CD4-positive, alpha-beta T cell treated with Interleukin-15 for 4 hours (primary cell): Measurements from ENCODE around the gene PNMA6E.

Experiments used
- DNase-seq: peaks from one replicate; pipeline ENCODE4 v3.0.0-alpha.2; 2020; ENCODE audit warnings: low spot score

Gene PNMA6E

DNA sequence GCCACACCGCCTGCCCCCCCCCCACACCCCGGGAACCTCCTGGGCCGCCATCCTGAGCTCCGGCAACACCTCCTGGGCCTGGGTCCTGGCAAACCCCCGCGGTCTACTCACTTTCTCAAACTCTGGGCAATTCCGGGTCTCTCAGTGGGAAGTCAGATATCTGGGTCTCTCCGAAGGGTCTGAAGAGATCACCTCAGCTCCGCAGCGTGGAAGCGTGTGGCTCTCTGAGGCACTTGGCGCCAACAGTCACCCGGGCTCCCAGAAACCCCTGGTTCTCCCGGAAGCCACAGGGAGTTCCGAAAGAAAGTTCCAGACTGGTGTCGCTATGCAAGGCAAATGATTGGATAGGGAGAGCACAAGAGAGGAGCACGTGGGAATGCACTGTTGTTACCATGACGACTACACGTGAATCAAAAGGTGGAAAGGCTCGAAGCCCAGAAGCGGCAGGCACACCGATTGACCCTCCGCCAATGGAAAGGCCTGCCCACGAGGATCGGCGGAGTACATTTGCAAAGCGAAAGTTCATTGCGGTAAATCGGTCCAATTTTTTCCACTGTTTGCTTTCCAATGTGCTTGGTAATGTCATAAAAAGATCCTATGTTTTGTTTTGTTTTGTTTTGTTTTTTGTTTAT, at the start of gene PNMA6E:
PNMA6E (minus strand) TSS at position 218 of the 632 bp plus-strand sequence. CDS start 2,501 bp downstream, outside the sequence.
- DNase-seq: no peak

DNA sequence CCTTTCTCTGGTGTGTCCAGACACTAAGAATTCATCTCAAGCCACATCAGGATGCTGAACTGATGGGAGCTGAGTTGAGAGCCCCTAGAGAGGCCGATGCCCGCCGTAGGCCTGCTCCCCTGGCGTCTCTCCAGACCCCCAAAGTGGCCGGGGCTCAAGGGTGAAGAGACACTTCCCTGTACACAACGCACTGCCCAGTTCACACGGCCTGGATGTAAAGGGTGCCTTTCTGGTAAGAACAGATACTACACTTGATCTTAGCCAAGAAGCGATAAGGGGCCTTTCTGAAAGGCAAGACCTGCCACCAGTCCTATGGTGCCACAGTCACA, 49.8 kb upstream of the PNMA6E start:
- DNase-seq: no peak

DNA sequence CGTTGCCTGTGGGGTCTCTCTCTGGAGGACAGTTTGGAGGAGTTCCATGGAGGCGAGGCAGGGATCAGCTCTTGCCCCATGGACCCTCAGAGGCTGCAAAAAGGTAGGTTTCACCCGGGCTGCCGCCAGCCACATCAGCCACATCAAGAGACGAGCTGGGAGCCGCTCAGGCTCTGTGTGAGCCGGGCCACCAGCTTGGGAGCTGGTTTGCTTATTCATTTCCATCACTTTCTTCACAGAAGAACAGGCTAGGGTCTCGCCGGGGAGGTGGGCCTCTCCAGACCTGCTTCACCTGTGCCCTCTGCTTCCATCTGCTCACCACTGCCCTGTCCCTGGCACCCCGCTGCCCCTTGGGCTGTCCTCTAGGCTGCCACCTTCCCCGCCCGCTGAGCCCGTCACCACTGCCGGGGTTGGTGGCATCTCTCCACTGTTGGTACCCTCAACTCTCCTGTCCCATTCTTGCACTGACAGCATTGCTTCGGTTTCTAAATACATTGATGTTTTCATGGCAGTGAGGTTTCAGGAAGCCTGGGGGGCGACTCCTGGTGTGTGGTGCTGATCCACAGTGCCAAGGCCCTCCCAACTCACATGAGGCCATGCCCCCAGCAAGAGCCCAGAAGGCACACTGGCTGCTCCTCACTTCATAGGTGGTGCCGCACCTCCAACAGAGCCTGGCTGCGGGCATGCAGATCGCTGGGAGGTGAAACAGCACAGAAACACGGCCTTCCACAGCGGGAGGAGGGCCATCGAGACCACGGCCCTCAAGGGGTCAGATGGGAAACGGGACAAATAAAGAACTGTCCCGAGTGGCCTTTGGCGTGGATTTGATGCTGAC, 49.2 kb upstream of the PNMA6E start:
- DNase-seq: no peak

DNA sequence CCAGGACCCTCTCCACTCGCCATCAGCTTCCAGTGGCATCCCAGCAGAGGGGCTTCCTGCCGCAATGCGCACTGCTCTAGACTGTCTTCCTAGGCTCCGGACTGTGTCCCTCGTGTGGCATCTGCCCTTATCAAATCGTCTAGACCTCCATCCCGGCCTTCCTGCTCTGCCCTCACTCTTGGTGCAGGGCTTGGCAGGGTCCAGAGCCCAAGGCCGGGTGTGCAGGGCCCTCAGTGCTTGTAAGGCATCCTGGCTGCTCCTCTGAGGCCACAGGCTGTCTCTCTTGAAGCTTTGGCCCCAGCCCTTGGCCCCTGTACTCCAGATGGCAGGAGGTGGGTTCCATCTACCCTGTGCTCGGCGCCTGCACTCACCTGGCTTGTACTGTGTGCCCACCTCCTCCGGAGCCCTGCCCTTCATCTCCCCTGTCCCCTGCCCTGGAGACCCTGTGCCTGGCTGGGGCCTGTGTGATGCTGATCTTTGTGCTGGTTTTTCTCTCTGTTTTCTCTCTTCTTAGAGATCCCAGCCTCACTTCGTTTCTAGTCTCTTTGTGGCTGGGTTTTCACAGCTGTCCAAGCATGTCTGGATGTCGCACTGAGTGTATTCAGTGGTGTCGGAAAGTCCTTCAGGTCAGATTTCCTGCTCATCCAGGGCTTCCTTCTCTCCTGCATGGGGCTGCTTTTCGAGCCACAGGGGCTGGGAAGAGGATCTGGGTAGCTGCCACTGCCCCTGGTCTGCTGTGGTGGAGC, 48.4 kb upstream of the PNMA6E start:
- no peak for DNase-seq

DNA sequence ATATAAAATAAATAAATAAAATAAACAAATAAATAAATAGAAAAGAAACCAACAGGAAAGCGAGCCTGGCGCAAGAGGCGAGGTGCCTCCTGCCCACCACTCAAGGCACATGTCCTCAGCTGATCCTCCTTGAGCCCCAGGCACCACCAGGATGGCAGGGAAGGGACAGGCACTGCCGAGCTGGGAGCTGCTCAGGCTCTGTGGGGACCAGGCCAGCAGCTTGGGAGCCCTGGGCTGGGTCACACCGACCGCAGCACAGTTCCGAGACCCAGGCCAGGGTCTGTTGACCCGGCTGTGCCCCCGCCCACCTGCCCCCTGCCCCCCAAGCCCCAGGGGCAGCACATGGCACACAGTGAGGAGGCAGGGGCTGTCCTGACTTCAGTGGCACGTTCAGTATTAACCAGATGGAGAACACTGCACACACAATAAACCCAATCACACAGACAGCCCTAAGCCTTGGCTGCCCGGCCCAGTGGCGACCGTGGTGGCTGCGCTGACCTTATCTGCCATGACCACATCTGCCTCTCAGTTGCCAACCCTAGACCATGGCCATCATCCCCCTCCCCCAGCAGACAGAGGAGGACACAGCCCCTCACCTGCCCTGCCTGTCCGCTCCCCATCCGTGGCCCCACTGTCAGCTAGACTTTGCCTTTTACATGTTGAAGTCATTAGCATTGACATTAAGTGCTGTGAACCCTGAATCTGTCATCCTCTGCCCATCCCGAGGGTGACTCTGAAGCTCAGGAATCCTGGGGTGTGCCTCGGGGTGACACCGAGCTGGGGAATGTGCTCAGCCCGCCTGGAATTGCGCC, 47.6 kb upstream of the PNMA6E start:
- DNase-seq: no peak

DNA sequence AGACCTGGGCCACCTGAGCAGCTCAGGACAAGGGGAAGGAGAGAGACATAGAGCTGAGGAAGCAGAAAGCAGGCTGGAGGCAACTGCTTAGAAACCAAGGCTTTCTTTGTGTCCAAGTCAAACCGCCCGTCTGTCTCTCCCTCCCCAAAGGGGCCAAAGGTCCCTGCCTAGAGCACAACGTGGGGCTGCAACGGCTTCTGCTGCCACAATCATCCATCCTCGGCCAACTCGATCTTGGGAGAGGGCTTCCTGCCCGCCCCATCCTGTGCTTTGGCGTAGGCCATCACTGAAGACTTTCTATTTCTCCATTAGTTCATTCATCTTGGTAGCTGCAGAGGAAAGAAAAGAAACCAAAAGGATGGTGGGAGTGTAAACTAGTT, 46.4 kb upstream of the PNMA6E start:
- no peak for DNase-seq

DNA sequence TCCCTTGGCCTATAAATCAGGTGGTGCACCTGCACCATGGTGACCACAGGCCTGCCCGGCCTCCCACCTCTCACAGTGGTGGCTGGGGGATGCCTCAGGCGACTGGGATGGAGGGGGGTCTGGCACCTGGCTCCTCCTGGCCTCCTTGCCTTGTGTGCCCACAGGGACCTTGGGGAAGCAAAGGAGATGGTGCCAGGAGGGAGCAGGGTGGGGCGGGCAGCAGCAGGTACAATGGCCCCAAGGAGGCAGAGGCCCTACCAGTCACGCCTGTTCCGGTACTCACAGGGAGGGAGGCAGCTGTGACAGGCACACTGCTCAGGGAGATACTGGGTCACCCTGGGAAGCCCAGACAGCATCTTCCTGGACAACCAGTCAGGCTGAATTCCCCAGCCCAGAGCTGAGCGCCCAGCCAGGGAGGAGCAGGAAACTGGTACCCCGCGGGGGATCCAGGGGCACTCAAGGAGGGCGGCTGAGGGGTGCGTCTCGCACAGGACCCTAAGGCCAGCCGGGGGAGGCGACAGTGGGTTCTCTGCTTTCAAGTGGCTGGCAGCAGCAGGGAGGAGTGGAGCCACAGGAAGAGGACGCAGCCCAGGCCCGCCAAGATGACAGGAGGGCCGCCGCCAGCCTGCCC, 45.9 kb upstream of the PNMA6E start:
- no peak for DNase-seq

GRCh38 chrX:153446636-153446936, 45.4 kb upstream of the PNMA6E start:
- DNase-seq: no peak

DNA sequence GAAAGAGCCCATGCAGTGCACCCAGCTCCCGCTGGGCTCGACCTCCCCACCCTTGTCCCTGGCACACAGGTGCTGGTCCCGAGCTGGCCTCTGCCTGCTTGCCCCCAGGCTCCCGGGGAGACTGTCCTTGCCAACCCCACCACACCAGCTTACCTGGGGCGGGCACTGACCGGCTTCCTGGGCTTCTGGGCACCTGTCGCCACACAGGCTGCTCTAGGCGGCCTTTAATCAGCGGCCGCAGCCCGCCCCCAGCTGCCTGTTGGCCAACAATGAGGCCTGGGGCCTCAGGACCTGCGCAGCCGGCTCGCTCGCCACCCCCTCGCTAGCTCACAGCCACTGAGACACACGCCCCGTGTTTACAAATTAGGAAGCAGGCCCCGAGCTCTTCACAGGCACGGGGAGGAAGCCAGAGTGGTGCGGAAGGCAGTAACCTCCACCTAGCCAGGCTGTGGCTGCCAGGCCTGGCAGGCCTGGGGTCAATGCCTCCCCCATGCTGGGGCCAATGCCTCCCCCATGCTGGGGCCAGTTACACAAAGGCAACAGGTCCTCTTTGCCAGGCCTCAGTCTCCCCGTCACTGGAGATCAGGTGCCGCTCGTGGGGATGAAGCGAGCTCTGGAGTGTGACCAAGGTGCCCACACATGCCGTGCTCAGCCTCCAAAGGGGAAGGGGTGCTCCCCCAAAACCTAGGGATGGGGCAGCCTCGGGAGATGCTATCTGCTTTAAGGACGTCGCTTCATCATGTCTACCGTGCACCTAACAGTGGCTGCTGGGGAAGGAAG, 44.9 kb upstream of the PNMA6E start, which contains the start of gene TREX2:
TREX2 (minus strand) TSS at position 201 of the 780 bp plus-strand sequence. CDS start 626 bp downstream, outside the sequence.
- DNase-seq: no peak

DNA sequence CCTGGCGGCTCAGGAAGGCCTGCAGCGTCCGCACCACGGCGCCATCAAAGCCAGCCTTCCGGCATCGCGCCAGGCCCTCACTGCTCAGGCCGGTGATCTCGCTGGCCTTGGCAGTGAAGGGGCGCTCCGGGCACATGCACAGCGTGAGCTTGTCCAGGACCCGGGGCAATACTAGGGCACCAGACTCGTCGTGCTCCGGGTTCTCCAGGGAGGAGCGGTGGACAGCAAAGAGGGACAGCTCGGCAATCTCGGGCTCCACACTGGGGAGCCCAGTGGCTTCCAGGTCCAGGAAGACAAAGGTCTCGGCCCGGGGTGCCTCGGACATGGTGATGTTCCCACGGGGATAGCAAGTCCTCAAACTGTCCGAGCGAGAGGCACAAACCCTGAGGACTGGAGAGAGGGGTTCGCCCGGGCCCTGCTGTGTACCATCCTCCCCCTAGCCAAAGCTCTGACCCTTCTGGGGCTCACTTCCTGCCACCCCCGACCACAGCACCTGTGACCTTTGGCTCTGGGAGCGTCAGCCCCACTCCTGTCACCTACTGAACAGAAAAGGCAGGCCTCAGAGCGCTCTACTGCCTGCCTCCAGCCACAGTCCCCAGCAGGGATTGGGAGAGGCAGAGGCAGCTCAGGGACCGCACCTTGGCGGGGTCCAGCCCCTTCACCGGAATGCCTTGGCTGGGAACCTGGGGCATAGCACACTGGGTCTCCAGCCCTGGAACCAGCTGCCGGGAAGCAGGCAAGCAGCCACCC, 44.1 kb upstream of the PNMA6E start:
- DNase-seq: no peak

DNA sequence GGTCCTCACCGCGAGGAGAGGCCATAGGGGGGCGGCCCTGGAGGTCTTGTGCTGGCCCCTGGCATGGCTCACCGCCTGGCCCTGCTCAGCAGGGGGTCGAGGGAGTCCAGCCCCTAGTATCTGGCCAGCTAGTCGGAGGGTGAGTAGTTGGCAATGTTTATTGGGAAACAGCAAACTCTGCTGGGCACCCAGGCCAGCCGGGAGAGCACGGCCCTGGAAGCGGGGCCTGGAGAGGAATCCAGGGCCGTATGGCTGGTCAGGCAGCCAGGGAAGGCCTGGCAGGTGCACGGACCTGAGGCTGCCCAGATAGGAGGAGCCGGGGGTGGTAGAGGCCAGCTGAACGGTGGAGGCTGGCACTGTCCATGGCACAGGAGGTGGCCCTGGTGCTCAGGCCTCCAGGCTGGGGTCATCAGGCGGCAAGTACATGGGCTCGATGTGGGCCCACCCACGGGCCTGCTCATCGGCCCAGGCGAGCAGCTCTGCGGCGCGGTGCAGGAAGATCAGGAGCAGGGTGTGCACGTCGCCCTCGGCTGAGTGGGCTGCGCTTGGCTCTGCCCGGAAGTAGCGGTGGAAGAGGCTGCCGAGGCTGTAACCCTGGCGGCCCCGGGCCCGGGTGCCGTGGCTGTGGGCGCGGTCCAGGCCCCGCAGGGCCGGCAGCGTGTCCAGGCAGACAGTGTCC, 43.3 kb upstream of the PNMA6E start:
- no peak for DNase-seq

DNA sequence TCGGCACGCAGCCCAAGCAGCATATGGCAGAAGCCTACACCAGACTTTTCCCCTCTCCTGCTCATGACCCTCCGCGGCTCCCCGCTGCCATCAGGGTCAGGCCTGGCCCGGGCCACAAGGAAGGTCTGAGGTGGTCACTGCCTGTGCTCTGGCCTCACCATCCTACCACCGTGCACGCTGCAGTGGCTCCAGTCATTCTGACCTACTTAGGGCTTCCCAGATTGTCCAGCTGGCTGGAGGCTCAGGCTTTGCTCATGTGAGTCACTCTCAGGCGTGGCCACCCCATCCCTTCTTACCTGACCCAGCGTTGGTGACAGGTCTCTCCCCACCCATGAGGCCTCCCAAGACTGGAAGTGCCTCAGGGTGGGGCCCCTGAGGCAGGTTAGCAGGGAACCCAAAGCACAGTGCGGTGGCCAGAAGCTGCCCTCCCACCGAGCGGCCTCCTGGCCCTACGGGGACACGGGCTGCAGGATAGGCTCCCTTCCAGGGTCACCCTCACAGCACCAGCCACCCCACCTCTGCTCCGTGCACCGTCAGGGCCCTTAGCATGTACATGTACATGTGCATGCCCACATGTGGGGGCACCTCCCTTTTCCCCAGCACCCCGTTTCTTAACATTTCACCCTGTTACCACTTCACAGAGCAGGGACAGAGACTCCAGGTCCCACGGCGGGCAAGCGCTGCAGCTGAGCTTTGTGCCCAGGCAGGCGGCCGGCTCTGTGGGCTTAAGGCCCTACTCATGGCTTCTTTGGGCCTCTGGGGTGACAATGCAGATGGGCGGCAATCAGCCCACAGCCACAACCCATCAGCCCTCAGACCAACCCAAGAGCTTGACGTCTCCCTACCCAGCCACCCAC, 42.6 kb upstream of the PNMA6E start:
- DNase-seq: no peak

DNA sequence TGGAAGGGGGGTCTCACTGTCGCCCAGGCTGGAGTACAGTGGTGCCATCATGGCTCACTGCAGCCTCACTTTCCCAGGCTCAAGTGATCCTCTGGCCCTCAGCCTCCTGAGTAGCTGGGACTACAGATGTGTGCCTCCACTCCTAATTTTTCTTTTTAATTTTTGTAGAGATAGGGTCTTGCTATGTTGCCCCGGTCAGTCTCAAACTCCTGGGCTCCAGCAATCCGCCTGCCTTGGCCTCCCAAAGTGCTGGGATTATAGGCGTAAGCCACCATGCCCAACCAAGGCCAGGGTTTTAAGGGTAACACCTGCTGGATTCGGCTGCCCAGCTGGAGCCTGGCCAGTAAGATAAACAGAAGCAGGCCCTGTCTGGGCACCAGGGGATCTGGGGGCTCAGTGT, 41.3 kb upstream of the PNMA6E start:
- DNase-seq: no peak

GRCh38 chrX:153441981-153442380, 40.8 kb upstream of the PNMA6E start:
- DNase-seq: no peak

DNA sequence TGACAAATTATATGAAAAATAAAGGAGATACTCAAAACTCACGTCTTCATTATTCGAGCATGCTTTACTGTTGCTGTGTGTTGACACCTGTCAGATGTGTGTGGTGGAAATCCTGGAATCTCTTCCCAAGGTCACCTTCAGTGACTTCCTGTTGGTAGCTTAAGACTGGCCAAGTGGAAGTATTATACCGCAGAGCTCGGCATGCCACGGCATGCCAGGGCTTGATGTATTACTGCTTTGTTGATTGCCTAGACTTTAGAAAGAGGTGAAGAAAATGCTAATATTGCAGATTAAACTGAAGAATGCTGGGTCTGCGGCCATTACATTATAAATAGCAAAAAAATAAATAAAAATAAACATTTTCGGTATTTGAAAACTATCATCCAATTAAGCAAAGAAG, 40.1 kb upstream of the PNMA6E start:
- no peak for DNase-seq

- DNase-seq: no peak
Measured at GRCh38 chrX:153440556-153441135, 39.5 kb upstream of the PNMA6E start.

GRCh38 chrX:153439977-153440376, 38.8 kb upstream of the PNMA6E start:
- DNase-seq: no peak

DNA sequence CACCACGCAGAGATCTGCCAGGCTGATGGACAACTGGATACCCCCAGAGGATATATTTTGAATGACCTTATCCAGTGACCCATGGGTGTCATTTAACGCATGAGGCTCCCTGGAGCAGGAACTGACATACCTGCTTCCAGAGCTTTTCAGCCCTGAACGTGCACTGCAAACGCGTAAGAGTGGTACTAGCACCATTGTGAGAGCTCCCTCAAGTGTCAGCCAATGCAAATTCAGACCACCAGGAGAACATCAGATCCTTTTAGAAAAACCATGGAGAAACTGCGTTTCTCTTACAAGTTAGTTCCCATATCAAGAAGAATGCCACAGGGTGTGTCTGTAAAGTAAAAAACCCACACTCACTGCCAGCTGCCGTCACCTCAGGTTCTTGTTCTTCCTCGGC, 37.4 kb upstream of the PNMA6E start:
- DNase-seq: no peak
